ENCODE results near the gene SDS.
A peak's percentile ranks its signal among the peaks of the same experiment; 100 is the strongest.

SDS gene

GRCh38 chr12:113424915-113425823 is 21.5 kb upstream of the SDS start:
- H3K9me3 ChIP-seq (ENCODE audit: control insufficient read depth, low read length) = peaks cover 4% of the 10 kb centered on the region
- H3K4me1 ChIP-seq (ENCODE audit: control insufficient read depth, insufficient read depth, low read length) = peaks cover 6% of the 10 kb centered on the region
- H3K9ac ChIP-seq (ENCODE audit: low read length) = no peak overlapping the region
- H3K36me3 ChIP-seq (ENCODE audit: control insufficient read depth, insufficient read depth, low read length, severe bottlenecking) = no peaks in the 10 kb centered on the region
- peaks cover 24% of the 10 kb centered on the region for H3K27me3 ChIP-seq (replicated peaks; ENCODE audit: control insufficient read depth, insufficient read depth, low read length)
- H3K4me3 ChIP-seq (ENCODE audit: low read length) = no peak overlapping the region
- peak; percentile 67 for DNase-seq (ENCODE audit: low read depth)

- no peak for DNase-seq (ENCODE audit: low read depth)
These were observed 20.8 kb upstream of the SDS start for GRCh38 chr12:113424456-113424855.

GRCh38 chr12:113422886-113423669 is 19.4 kb upstream of the SDS start:
- Histone ChIP-seq H3K4me1 (ENCODE audit: control insufficient read depth, insufficient read depth, low read length) (peaks cover 13% of the 10 kb centered on the region), H3K9me3 (ENCODE audit: control insufficient read depth, low read length) (no peaks in the 10 kb centered on the region), H3K9ac (ENCODE audit: low read length) (peak overlapping the region; percentile 85), H3K36me3 (ENCODE audit: control insufficient read depth, insufficient read depth, low read length, severe bottlenecking) (no peaks in the 10 kb centered on the region), H3K27me3 (replicated peaks; ENCODE audit: control insufficient read depth, insufficient read depth, low read length) (peaks cover 12% of the 10 kb centered on the region), H3K4me3 (ENCODE audit: low read length) (peak overlapping the region; percentile 86)
- DNase-seq (ENCODE audit: low read depth) = no peak

More at GRCh38 chr12:113424456-113424855, 20.8 kb upstream of the SDS start:
- H3K9ac ChIP-seq (ENCODE audit: low read length) = no peak overlapping the region
- peaks cover 20% of the 10 kb centered on the region for H3K27me3 ChIP-seq (replicated peaks; ENCODE audit: control insufficient read depth, insufficient read depth, low read length)
- no peaks in the 10 kb centered on the region for H3K36me3 ChIP-seq (ENCODE audit: control insufficient read depth, insufficient read depth, low read length, severe bottlenecking)
- peaks cover 6% of the 10 kb centered on the region for H3K4me1 ChIP-seq (ENCODE audit: control insufficient read depth, insufficient read depth, low read length)
- H3K9me3 ChIP-seq (ENCODE audit: control insufficient read depth, low read length) = no peaks in the 10 kb centered on the region
- no peak overlapping the region for H3K4me3 ChIP-seq (ENCODE audit: low read length)

GRCh38 chr12:113422030-113422885 is 18.6 kb upstream of the SDS start, which contains the start of gene SDSL:
TSS of gene SDSL (plus strand) at chr12:113422380. CDS start at chr12:113427983, 5,603 bp downstream.
- Histone ChIP-seq H3K27me3 (replicated peaks; ENCODE audit: control insufficient read depth, insufficient read depth, low read length) (peaks cover 5% of the 10 kb centered on the region), H3K36me3 (ENCODE audit: control insufficient read depth, insufficient read depth, low read length, severe bottlenecking) (no peaks in the 10 kb centered on the region), H3K4me3 (ENCODE audit: low read length) (peak within 1 kb of the TSS; percentile 86), H3K4me1 (ENCODE audit: control insufficient read depth, insufficient read depth, low read length) (peaks cover 15% of the 10 kb centered on the region), H3K9ac (ENCODE audit: low read length) (peak within 1 kb of the TSS; percentile 85), H3K9me3 (ENCODE audit: control insufficient read depth, low read length) (no peaks in the 10 kb centered on the region)
- peak; percentile 82 for DNase-seq (ENCODE audit: low read depth)

- Histone ChIP-seq H3K4me1 (ENCODE audit: control insufficient read depth, insufficient read depth, low read length) (peaks cover 15% of the 10 kb centered on the region), H3K36me3 (ENCODE audit: control insufficient read depth, insufficient read depth, low read length, severe bottlenecking) (no peaks in the 10 kb centered on the region), H3K9ac (ENCODE audit: low read length) (no peak overlapping the region), H3K4me3 (ENCODE audit: low read length) (no peak overlapping the region), H3K9me3 (ENCODE audit: control insufficient read depth, low read length) (no peaks in the 10 kb centered on the region), H3K27me3 (replicated peaks; ENCODE audit: control insufficient read depth, insufficient read depth, low read length) (peaks cover 5% of the 10 kb centered on the region)
- no peak for DNase-seq (ENCODE audit: low read depth)
These were observed 17.4 kb upstream of the SDS start for GRCh38 chr12:113420996-113421595.

GRCh38 chr12:113418213-113418879 is 14.7 kb upstream of the SDS start:
- H3K4me1 ChIP-seq (ENCODE audit: control insufficient read depth, insufficient read depth, low read length) = peaks cover 17% of the 10 kb centered on the region
- DNase-seq (ENCODE audit: low read depth) = no peak
- H3K9me3 ChIP-seq (ENCODE audit: control insufficient read depth, low read length) = no peaks in the 10 kb centered on the region
- H3K9ac ChIP-seq (ENCODE audit: low read length) = no peak overlapping the region
- H3K4me3 ChIP-seq (ENCODE audit: low read length) = no peak overlapping the region
- peaks cover 5% of the 10 kb centered on the region for H3K27me3 ChIP-seq (replicated peaks; ENCODE audit: control insufficient read depth, insufficient read depth, low read length)
- H3K36me3 ChIP-seq (ENCODE audit: control insufficient read depth, insufficient read depth, low read length, severe bottlenecking) = no peaks in the 10 kb centered on the region

GRCh38 chr12:113416091-113416754 is 12.5 kb upstream of the SDS start:
- no peak for DNase-seq (ENCODE audit: low read depth)
- peaks cover 13% of the 10 kb centered on the region for H3K27me3 ChIP-seq (replicated peaks; ENCODE audit: control insufficient read depth, insufficient read depth, low read length)
- no peak overlapping the region for H3K4me3 ChIP-seq (ENCODE audit: low read length)
- no peaks in the 10 kb centered on the region for H3K36me3 ChIP-seq (ENCODE audit: control insufficient read depth, insufficient read depth, low read length, severe bottlenecking)
- H3K9ac ChIP-seq (ENCODE audit: low read length) = no peak overlapping the region
- no peaks in the 10 kb centered on the region for H3K9me3 ChIP-seq (ENCODE audit: control insufficient read depth, low read length)
- H3K4me1 ChIP-seq (ENCODE audit: control insufficient read depth, insufficient read depth, low read length) = peaks cover 11% of the 10 kb centered on the region

GRCh38 chr12:113414519-113415038 is 10.9 kb upstream of the SDS start:
- H3K4me3 ChIP-seq (ENCODE audit: low read length) = no peak overlapping the region
- DNase-seq (ENCODE audit: low read depth) = no peak
- H3K36me3 ChIP-seq (ENCODE audit: control insufficient read depth, insufficient read depth, low read length, severe bottlenecking) = no peaks in the 10 kb centered on the region

GRCh38 chr12:113413488-113413939 is 9.8 kb upstream of the SDS start:
- H3K9ac ChIP-seq (ENCODE audit: low read length) = no peak overlapping the region
- H3K4me3 ChIP-seq (ENCODE audit: low read length) = no peak overlapping the region
- no peaks in the 10 kb centered on the region for H3K9me3 ChIP-seq (ENCODE audit: control insufficient read depth, low read length)
- H3K27me3 ChIP-seq (replicated peaks; ENCODE audit: control insufficient read depth, insufficient read depth, low read length) = peaks cover 12% of the 10 kb centered on the region
- DNase-seq (ENCODE audit: low read depth) = no peak
- H3K4me1 ChIP-seq (ENCODE audit: control insufficient read depth, insufficient read depth, low read length) = peaks cover 9% of the 10 kb centered on the region
- no peaks in the 10 kb centered on the region for H3K36me3 ChIP-seq (ENCODE audit: control insufficient read depth, insufficient read depth, low read length, severe bottlenecking)

More at GRCh38 chr12:113414519-113415038, 10.9 kb upstream of the SDS start:
- H3K27me3 ChIP-seq (replicated peaks; ENCODE audit: control insufficient read depth, insufficient read depth, low read length) = peaks cover 12% of the 10 kb centered on the region
- H3K4me1 ChIP-seq (ENCODE audit: control insufficient read depth, insufficient read depth, low read length) = peaks cover 11% of the 10 kb centered on the region
- H3K9me3 ChIP-seq (ENCODE audit: control insufficient read depth, low read length) = no peaks in the 10 kb centered on the region
- H3K9ac ChIP-seq (ENCODE audit: low read length) = no peak overlapping the region
